HG03575 (cell line): Measurements from ENCODE around the gene ASB10.

ENCODE experiments used
- ATAC-seq: cut with Tn5 transposase; IDR thresholded peaks from one replicate; pipeline ENCODE4 v1.9.1; 2021; ENCODE audit not compliant: unreplicated experiment, insufficient number of reproducible peaks, low FRiP score; ENCODE audit errors: extremely low read depth

The ASB10 gene

DNA sequence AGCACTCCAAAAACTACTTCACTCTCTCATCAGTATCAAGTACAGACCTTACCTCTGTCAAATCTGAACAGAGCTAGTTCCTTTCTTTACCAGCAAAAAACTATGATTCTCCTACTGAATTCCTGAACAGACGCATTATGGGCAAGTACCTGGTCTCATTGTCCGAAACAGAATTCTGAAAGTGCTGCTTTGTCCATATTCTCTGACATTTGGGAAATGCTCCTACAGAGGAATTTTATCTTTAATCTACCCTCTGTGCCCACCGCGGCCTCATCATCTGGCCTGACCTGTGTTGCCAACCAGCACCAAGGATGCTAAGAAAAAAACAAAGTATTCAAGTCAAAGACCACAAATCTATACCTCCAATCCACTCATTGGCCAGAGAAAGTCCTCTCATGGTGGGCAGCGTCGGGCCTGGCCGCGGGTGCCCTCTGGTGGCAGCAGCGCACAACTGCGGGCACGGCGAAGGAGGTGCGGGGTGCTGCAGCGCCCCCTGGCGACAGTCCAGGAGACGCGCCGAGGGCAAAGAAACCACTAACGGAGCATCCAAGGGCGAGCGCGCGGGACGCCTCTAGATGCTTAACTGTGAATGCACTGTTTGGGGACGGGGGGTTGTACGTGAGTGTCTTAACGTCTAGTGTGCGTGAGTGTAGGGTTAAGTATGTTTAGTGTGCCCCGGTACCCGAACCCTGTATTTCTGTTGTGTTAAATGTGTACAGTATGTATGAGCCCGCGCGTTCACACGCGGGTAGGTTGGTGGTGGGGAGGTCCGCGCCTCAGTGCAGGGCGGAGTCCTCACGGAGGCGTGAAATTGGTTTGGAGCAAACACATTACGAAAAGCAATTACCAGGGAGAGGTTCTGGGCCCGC, 14.5 kb downstream of the ASB10 start:
- no peak for ATAC-seq

DNA sequence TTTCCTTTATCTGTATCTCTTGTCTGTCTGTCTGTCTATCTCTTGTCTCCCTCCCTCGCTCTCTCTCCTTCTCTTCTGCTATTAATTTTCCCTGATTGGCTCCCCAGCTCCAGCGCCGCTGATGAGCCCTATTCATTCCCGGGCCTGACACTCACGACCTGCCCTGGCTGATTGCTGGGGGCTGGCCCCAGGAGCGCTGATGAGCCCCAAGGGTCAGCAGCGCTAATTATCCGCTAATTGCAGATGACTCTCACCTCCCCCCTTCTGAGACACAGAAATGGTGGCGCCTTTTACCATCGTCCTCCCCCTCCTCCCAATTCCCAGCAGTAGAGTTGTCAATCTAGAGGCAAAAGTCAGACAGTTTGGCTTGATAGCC, 18.3 kb downstream of the ASB10 start:
- ATAC-seq, result no peak

DNA sequence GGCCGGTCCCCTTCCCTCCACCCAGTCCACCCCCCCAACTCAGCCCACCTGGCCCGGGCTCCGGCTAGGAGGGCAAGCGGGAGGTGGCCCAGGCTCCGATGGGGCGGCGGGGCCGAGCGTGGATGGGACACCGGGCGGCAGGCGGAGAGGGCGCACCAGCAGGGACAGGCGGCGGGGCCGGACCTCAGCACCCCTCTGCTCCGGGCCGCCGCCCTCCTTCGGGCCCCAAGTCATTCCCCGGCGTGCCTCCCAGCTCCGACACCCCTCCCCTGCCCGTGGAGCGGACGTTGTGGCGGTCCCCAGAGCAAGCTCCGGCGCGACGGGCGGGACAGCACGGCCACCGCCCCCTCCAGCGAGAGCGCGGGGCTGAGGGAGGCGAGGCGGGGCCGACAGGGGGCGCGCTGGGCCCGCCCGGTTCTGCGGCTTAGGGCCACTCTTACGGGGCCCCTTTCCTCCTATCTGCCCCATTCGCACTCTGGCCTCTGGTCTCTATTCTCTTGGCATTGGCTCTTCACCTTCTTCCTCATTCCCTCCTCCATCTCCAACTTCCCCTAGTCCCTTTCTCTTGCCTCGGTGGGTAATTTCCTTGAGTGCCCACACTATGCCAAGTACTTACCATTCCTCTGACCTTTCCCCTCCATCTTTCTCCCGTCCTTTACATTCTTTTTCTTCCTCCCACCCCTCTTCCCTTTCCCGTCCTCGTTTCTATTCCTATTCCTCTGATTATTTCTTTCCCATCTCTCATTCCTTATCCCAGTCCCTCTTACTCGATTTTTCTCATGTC, 18.9 kb downstream of the ASB10 start:
- ATAC-seq, result no peak

DNA sequence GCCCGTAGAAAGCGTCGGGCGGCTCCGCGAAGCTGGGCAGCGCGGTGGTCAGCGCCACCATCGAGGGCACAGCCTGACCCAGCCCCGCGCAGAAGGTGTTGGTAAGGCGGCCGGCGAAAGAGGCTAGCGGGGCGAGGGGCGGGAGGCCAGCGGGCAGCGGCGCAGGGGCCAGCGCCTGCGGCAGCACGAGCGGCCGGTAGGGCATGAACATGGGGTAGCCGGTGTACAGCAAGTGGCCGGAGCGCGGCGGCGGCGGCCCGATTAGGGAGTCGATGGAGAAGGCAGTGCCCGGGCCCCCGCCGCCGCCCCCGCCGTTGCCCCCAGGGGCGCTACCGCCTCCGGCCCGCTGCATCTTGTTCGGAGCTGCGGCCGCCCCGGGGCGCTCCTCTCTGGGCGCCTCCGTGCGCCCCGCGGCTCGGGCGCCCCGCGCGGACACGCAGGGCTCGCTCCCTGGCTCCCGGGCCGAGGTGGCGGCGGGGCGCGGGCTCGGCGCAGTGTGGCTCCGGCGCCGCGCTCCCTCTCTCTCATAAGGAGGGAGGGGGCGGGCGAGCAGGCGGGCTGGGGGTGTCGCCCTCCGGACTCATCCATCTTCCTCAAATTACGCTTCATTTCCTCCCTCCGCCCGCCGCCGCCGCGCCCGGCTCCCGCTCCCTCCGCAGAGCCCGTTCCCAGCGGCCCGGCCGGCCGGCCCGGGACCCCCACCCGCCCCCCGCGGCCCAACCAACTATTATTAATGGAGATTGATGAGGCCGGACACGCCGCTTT, 19.7 kb downstream of the ASB10 start, which contains the start of gene GBX1:
Gene GBX1 (minus strand): TSS at position 498 of the 765 bp plus-strand sequence. CDS start 146 bp downstream, at position 352.
- no peak for ATAC-seq

DNA sequence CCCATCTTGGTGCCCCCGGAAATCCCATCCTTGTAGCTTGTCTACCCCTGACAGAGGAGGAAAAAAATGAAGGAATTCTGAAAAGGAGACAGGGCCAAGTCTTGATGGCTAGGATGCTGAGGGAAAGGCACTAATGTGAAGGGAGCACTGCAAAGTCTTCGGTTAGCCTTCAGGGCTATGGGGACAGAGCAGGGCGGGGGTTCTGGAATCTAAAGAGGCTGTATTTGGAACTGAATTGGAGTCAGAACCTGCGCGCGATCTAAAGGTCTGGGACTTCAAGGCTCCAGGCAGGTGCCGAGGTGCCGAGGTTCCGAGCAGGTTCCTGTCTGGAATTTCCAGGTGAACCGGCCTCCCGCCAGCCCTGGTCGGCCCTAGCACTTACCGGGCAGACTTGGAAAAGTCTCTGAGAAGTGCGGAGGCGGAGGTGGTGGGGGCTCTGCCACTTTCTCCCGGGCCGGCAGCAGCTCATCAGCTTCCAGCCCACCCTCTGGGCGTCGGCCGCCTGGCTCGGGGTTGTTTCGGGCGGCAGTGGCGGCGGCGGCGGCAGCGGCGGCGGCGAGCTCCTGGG, 20.3 kb downstream of the ASB10 start:
- no peak for ATAC-seq

DNA sequence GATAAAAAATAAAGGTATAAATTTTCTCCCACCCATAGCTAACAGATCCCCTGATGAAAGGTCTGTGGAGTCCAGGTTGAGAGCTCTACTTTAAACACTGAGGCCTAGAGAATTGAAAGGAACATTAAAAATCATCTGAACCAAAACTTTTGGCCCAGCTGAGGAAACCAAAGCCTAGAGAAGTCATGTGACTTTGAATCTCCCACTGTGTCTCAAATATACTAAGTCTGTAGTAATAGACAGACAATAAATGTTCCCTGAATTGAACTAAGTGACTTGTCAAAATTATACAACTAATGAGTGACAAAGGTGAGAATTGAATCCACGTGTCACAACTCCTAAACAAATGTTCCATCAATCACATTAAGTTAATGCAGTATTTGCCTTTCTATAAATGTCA, 25.3 kb downstream of the ASB10 start:
- no peak for ATAC-seq

DNA sequence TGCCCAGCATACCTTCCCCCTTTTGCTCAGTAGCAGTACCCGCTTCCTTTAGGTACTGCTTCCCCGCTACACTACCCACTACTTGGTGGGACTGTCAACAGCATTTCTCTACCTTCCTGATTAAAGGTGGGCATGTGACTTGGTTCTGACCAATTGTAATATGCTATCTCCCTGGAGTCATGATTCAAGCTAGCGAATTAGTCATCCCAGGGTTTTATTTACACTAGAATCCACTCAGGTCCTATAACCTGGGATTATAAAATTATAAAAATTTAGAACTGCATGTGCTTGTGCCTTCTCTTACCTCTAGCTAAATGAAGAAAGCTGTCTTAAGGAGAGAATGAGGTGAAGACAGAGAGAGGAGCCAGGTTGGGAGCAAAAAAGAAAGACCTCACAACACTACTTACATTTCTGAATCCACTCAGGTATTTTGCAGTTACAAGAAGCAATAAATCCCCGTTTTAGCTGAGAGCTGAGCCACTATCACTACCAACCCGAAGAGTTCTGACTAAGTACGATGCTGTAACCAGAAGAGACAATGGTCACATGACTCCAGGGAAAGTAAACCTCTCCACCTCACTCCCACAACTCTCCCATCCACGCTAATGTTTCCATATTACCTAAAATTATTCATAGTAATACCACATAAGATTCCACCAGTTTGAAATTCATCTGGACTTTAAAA, 29.3 kb downstream of the ASB10 start:
- no peak for ATAC-seq

DNA sequence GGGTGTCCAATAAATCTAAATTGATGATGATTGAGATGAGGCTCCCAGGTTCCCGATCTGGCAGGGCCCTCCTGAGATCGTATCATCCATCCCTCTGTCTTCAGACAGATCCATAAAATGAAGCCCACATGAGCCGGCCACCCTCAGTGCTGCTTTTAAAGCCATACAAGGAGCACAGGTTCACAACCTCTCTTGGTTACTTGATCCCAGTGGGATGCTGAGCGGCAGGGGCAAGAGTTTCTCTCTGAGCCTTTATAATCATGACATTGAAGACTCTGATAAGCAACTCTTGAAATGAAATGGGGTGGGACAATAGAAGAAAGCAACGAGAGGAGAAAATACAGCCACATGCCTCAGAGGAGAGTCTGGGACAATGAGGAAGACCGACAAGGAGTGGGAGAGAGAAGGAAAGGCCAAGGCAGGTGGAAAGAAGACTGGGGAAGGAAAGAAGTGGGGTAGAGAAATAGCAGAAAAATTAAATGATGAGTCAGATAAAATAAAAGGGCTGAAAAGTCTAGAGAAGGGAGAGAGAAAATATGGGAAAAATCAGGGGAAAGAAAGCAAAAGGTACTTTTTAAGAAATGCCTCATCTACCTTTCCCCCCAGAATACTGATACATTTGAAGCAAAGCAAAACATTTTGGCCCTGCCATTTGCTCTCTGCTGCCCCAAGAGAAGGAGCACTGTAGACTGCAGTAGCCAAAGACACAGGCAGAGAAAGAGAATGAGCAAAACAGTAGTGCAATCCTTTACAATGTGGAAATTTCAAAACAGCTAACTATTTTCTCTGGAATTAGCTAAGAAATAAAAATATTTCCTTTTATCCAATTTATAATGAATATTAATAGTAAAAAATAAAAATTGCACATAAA, 34.2 kb downstream of the ASB10 start:
- ATAC-seq, result no peak

DNA sequence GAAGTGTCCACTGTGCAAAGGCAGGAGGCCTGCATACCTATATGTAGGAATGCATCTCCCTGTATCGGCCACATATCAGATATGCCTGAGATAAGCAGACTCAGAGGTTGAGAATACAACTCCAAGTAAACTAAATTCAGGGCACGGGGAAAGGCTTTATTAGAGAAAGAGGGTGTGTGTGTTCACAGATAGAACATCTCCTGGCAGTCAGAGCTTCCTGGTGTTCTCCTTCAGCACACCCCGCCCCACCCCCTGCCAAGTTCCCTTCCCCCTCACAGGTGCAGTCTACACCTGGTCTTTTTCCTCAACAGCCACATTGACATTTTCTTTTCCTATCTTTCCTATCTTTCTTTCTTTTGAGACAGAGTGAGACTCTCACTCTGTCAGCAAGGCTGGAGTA, 36.7 kb downstream of the ASB10 start:
- ATAC-seq, result no peak

DNA sequence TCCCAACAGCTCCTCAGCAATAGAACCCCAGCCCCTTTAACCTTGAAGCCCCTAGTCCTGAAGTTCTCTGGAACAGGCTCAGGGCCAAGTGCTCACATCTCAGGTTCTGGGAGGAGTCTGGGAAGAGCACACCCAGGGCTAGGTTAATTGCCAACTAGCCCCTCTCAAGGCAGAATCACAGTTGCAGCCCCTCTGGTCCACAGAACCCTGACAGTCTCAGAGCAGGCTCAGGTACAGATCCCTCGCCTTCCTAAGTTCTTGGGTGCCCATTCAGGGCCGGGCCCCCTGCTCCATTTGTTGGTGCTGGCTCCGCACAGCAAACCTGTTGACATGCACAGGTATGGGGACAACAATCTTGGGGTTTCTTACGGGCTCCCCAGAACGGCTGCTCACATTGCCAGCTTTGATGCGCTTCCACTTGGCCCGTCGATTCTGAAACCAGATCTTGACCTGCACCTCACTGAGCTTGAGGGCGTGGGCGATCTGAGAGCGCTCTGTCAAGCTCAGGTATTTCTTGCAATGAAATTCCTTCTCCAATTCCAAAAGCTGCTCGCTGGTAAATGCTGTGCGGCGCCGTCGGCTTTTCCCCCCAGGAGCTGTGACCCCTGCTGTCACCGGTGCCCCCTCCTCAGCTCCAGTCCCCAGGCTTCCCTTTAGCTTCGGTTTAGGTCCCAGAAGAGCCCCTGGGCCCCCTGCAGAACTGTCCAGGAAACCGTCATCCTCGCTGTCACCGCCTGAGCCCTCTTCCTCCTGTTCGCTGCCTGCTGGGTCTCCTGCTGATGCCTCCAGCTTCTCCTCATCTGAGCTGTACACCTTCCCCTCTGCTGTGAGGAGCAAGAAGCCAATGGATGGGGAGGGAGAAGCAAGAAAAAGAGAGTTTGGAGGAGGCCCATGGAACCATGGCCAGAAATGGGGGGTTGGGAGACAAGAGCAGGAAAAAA, 38.5 kb downstream of the ASB10 start:
- no peak for ATAC-seq

DNA sequence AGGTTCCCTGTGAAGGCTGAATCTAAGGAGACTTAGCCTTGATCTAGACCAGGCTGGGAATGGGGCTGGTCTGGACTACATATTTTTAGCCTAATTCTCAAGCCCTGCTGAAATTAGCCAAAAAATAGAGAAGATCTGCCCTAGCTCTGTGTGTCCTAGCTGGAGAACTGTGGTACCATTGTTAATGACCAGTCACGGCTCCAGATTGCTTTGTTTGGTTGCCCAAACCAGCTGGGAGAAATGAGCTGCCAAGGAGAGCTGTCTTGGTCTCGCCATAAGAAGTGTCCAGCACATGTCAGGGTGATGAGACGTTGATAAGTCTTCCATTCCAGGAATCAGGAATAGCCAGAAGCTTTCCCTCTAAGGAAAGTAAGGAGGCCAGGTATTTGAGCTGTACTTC, 40.3 kb downstream of the ASB10 start:
- ATAC-seq, result no peak

DNA sequence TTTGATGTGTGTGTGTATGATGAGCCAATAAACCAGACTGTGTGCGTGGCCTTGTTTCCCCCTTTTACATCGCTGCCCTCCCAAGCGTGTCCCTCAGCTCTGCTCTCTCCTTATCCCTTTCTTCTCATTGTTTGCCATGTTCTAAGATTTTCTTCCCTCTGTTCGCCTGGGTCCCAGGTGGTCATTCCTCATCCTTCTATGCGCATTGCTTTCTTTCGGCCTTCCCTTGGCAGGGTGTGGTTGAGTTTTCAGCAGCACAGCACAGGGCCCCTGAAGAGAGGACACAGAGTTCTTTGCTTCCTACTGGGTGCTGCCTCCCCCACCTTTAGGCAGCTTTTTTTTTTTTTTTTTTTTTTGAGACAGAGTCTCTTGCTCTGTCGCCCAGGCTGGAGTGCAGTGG, 42.7 kb downstream of the ASB10 start:
- no peak for ATAC-seq

DNA sequence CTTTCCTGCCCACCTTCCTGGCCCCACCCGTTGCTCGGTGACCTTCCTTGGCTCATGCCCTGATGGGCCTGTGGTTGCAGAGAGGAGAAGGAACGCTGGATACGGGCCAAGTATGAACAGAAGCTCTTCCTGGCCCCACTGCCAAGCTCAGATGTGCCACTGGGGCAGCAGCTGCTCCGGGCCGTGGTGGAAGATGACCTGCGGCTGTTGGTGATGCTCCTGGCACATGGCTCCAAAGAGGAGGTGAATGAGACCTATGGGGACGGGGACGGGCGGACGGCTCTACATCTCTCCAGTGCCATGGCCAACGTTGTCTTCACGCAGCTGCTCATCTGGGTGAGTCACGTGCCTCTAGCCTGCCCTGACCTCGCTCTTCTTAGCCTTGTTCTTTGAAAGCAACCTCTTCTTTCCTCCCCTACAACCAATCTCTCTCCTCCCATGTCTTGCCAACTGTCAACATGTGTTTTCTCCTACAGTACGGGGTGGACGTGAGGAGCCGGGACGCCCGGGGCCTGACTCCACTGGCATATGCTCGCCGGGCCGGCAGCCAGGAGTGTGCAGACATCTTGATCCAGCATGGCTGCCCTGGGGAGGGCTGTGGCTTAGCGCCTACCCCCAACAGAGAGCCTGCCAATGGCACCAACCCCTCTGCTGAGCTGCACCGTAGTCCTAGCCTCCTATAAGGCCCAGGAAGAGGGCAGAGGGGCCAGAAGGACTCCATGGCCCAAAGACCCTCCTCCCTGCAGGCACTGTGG, 43.6 kb downstream of the ASB10 start:
- ATAC-seq, result no peak

DNA sequence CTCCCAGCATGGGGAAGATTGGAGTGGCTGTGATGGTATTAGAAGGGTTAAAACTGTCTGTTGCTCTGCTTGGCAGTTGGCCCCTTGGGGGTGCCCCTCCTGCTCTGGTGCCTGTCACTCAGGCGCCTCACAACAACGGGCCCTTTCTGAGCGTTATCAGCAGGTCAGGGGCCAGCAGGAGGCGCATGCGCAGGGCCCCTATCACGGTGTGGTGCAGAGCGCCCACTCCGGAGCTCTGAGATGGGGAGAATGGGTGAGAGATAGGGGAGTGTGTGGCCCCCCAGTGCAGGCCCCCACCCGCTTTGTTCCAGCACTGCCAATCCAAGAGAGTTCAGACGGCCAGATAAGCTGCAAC, 44.4 kb downstream of the ASB10 start:
- no peak for ATAC-seq

DNA sequence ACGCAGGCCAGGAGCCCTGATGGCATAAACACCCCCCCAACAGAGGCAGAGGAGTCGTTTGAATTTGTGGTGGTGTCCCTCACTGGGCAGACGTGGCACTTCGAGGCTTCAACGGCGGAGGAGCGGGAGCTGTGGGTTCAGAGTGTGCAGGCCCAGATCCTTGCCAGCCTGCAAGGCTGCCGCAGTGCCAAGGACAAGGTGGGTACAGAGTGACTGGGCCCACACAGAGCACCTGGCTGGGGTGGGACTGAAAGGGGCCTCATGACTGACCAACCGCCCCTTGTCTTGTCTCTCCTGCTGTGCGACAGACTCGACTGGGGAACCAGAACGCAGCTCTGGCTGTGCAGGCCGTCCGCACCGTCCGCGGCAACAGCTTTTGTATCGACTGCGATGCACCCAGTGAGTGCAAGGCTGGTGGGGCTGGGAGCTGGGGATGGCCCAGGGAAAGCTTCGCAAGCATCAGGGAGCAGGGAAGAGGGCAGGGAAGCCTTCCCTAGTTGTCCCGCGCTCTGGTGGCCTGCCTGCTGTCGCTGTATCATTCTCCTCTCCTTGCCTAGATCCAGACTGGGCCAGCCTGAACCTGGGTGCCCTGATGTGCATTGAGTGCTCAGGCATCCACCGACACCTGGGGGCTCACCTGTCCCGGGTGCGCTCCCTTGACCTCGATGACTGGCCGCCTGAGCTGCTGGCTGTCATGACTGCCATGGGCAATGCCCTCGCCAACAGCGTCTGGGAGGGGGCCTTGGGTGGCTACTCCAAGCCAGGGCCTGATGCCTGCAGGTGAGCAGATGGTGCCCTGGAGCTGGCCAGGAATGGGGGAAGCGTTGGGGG, 45.0 kb downstream of the ASB10 start:
- ATAC-seq, result no peak
